ENCODE data around the gene CRACR2B.

The CRACR2B gene

GRCh38 chr11:837990-838307 lies 10.2 kb downstream of the CRACR2B start:
- no peak for TF ChIP-seq CTCF (IDR thresholded peaks at IDR 0.05)
- no peak overlapping the region for H3K27ac Mint-ChIP-seq
- H3K36me3 Mint-ChIP-seq (ENCODE audit: low read depth), result peaks cover 8% of the 10 kb centered on the region
- no peak for DNase-seq
- H3K4me3 Mint-ChIP-seq, result no peak overlapping the region
- no peaks in the 10 kb centered on the region for H3K9me3 Mint-ChIP-seq
- H3K4me1 Mint-ChIP-seq, result peaks cover 26% of the 10 kb centered on the region
- H3K27me3 Mint-ChIP-seq (ENCODE audit: low read depth, poor library complexity), result peaks cover 3% of the 10 kb centered on the region

GRCh38 chr11:838441-839279 lies 10.9 kb downstream of the CRACR2B start:
- no peak overlapping the region for H3K27ac Mint-ChIP-seq
- DNase-seq, result no peak
- no peaks in the 10 kb centered on the region for H3K9me3 Mint-ChIP-seq
- no peak overlapping the region for H3K4me3 Mint-ChIP-seq
- TF ChIP-seq CTCF (IDR thresholded peaks at IDR 0.05), result peak; percentile 15
- H3K4me1 Mint-ChIP-seq, result peaks cover 29% of the 10 kb centered on the region
- H3K27me3 Mint-ChIP-seq (ENCODE audit: low read depth, poor library complexity), result peaks cover 3% of the 10 kb centered on the region
- H3K36me3 Mint-ChIP-seq (ENCODE audit: low read depth), result peaks cover 8% of the 10 kb centered on the region

DNA sequence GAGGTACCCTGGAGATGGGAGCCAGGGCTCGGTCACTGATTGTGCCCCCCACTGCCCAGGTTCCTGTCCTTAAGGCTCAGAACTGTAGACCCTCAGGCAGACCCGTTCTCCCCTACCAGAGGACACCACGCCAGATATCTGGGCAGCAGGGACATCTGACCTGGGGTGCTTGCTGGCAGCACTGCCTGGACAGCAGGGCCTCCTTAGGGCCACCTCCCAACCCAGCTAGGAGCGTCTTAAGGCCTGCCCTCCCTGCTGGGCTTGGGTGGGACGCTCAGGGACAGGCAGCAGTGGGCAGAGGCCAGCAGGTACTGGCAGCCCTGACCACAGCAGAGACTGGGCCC lies 11.5 kb downstream of the CRACR2B start:
- H3K27me3 Mint-ChIP-seq (ENCODE audit: low read depth, poor library complexity), result peaks cover 3% of the 10 kb centered on the region
- H3K36me3 Mint-ChIP-seq (ENCODE audit: low read depth), result peaks cover 8% of the 10 kb centered on the region
- H3K4me1 Mint-ChIP-seq, result peaks cover 29% of the 10 kb centered on the region
- TF ChIP-seq CTCF (IDR thresholded peaks at IDR 0.05), result no peak
- DNase-seq, result no peak
- no peaks in the 10 kb centered on the region for H3K9me3 Mint-ChIP-seq
- H3K27ac Mint-ChIP-seq, result no peak overlapping the region
- H3K4me3 Mint-ChIP-seq, result no peak overlapping the region

- H3K27ac Mint-ChIP-seq, result no peak overlapping the region
- H3K9me3 Mint-ChIP-seq, result no peaks in the 10 kb centered on the region
- peak; percentile 11 for TF ChIP-seq CTCF (IDR thresholded peaks at IDR 0.05)
- DNase-seq, result no peak
- H3K36me3 Mint-ChIP-seq (ENCODE audit: low read depth), result peaks cover 8% of the 10 kb centered on the region
- H3K27me3 Mint-ChIP-seq (ENCODE audit: low read depth, poor library complexity), result peaks cover 3% of the 10 kb centered on the region
- peaks cover 31% of the 10 kb centered on the region for H3K4me1 Mint-ChIP-seq
- peak overlapping the region; percentile 87 for H3K4me3 Mint-ChIP-seq
Observed at GRCh38 chr11:839875-840617, 12.3 kb downstream of the CRACR2B start.

DNA sequence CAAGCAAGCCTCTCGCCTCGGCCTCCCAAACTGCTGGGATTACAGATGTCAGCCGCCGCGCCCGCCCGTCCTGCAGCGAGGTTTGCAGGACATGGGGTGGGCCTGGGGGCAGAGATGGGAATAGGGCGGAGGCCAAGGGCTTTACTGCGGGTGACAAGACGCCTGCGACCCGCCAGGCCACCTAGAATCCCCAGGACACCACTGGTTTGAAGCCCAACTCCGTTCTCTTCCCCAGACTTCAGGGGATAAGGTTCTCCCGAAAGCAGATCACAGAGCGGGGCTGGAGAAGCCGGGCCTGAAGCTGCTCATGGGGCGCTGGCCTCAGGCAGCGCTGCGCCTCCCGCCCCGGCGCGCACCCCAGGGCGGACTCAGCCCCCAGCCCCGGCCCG lies 14.3 kb downstream of the CRACR2B start:
- DNase-seq, result no peak
- Mint-ChIP-seq H3K36me3 (ENCODE audit: low read depth) (peaks cover 8% of the 10 kb centered on the region), H3K4me3 (peak overlapping the region; percentile 87)

More for the DNA sequence above, 14.3 kb downstream of the CRACR2B start:
- Mint-ChIP-seq H3K9me3 (no peaks in the 10 kb centered on the region), H3K4me1 (peaks cover 40% of the 10 kb centered on the region), H3K27ac (peak overlapping the region; percentile 90), H3K27me3 (ENCODE audit: low read depth, poor library complexity) (peaks cover 11% of the 10 kb centered on the region)
- TF ChIP-seq CTCF (IDR thresholded peaks at IDR 0.05), result no peak
